ENCODE measurements around the gene TEX51.

Gene TEX51

GRCh38 chr2:126879348-126880298 is 19.1 kb upstream of the TEX51 start:
- no peaks in the 10 kb centered on the region for H3K9me3 ChIP-seq (ENCODE audit: control insufficient read depth, insufficient read depth, low read length)
- no peak overlapping the region for H3K9ac ChIP-seq (ENCODE audit: low read depth, low read length)
- H3K27me3 ChIP-seq (ENCODE audit: control insufficient read depth, insufficient read depth, low read length), result no peaks in the 10 kb centered on the region
- H3K4me1 ChIP-seq (ENCODE audit: control insufficient read depth, insufficient read depth, low read length), result no peaks in the 10 kb centered on the region
- H3K36me3 ChIP-seq (ENCODE audit: control insufficient read depth, insufficient read depth, low read length), result no peaks in the 10 kb centered on the region
- H3K4me3 ChIP-seq (ENCODE audit: low read depth, low read length), result no peak overlapping the region

GRCh38 chr2:126880324-126880723 is 18.4 kb upstream of the TEX51 start:
- Histone ChIP-seq H3K4me1 (ENCODE audit: control insufficient read depth, insufficient read depth, low read length) (no peaks in the 10 kb centered on the region), H3K4me3 (ENCODE audit: low read depth, low read length) (no peak overlapping the region), H3K9me3 (ENCODE audit: control insufficient read depth, insufficient read depth, low read length) (no peaks in the 10 kb centered on the region), H3K9ac (ENCODE audit: low read depth, low read length) (no peak overlapping the region), H3K36me3 (ENCODE audit: control insufficient read depth, insufficient read depth, low read length) (no peaks in the 10 kb centered on the region), H3K27me3 (ENCODE audit: control insufficient read depth, insufficient read depth, low read length) (no peaks in the 10 kb centered on the region)

GRCh38 chr2:126880817-126881216 is 17.9 kb upstream of the TEX51 start:
- Histone ChIP-seq H3K36me3 (ENCODE audit: control insufficient read depth, insufficient read depth, low read length) (no peaks in the 10 kb centered on the region), H3K27me3 (ENCODE audit: control insufficient read depth, insufficient read depth, low read length) (no peaks in the 10 kb centered on the region), H3K4me3 (ENCODE audit: low read depth, low read length) (no peak overlapping the region), H3K9me3 (ENCODE audit: control insufficient read depth, insufficient read depth, low read length) (no peaks in the 10 kb centered on the region), H3K4me1 (ENCODE audit: control insufficient read depth, insufficient read depth, low read length) (no peaks in the 10 kb centered on the region), H3K9ac (ENCODE audit: low read depth, low read length) (no peak overlapping the region)

- Histone ChIP-seq H3K27me3 (ENCODE audit: control insufficient read depth, insufficient read depth, low read length) (no peaks in the 10 kb centered on the region), H3K9me3 (ENCODE audit: control insufficient read depth, insufficient read depth, low read length) (no peaks in the 10 kb centered on the region), H3K4me3 (ENCODE audit: low read depth, low read length) (no peak overlapping the region), H3K9ac (ENCODE audit: low read depth, low read length) (no peak overlapping the region), H3K36me3 (ENCODE audit: control insufficient read depth, insufficient read depth, low read length) (no peaks in the 10 kb centered on the region), H3K4me1 (ENCODE audit: control insufficient read depth, insufficient read depth, low read length) (no peaks in the 10 kb centered on the region)
These were observed 17.1 kb upstream of the TEX51 start for GRCh38 chr2:126881591-126881990.

- no peaks in the 10 kb centered on the region for H3K9me3 ChIP-seq (ENCODE audit: control insufficient read depth, insufficient read depth, low read length)
- no peaks in the 10 kb centered on the region for H3K36me3 ChIP-seq (ENCODE audit: control insufficient read depth, insufficient read depth, low read length)
- H3K4me3 ChIP-seq (ENCODE audit: low read depth, low read length), result no peak overlapping the region
- H3K9ac ChIP-seq (ENCODE audit: low read depth, low read length), result no peak overlapping the region
- no peaks in the 10 kb centered on the region for H3K4me1 ChIP-seq (ENCODE audit: control insufficient read depth, insufficient read depth, low read length)
- H3K27me3 ChIP-seq (ENCODE audit: control insufficient read depth, insufficient read depth, low read length), result peaks cover 5% of the 10 kb centered on the region
These were observed 16.5 kb upstream of the TEX51 start for GRCh38 chr2:126882181-126882580.

GRCh38 chr2:126882736-126883665 is 15.7 kb upstream of the TEX51 start:
- Histone ChIP-seq H3K9ac (ENCODE audit: low read depth, low read length) (no peak overlapping the region), H3K9me3 (ENCODE audit: control insufficient read depth, insufficient read depth, low read length) (no peaks in the 10 kb centered on the region), H3K4me3 (ENCODE audit: low read depth, low read length) (no peak overlapping the region), H3K27me3 (ENCODE audit: control insufficient read depth, insufficient read depth, low read length) (peaks cover 6% of the 10 kb centered on the region), H3K4me1 (ENCODE audit: control insufficient read depth, insufficient read depth, low read length) (no peaks in the 10 kb centered on the region), H3K36me3 (ENCODE audit: control insufficient read depth, insufficient read depth, low read length) (no peaks in the 10 kb centered on the region)

- Histone ChIP-seq H3K4me1 (ENCODE audit: control insufficient read depth, insufficient read depth, low read length) (no peaks in the 10 kb centered on the region), H3K9me3 (ENCODE audit: control insufficient read depth, insufficient read depth, low read length) (no peaks in the 10 kb centered on the region), H3K27me3 (ENCODE audit: control insufficient read depth, insufficient read depth, low read length) (peaks cover 6% of the 10 kb centered on the region), H3K36me3 (ENCODE audit: control insufficient read depth, insufficient read depth, low read length) (no peaks in the 10 kb centered on the region), H3K9ac (ENCODE audit: low read depth, low read length) (no peak overlapping the region), H3K4me3 (ENCODE audit: low read depth, low read length) (no peak overlapping the region)
These were observed 15.0 kb upstream of the TEX51 start for GRCh38 chr2:126883666-126884040.

GRCh38 chr2:126884861-126885750 is 13.6 kb upstream of the TEX51 start:
- H3K4me1 ChIP-seq (ENCODE audit: control insufficient read depth, insufficient read depth, low read length), result no peaks in the 10 kb centered on the region
- H3K4me3 ChIP-seq (ENCODE audit: low read depth, low read length), result no peak overlapping the region
- no peaks in the 10 kb centered on the region for H3K36me3 ChIP-seq (ENCODE audit: control insufficient read depth, insufficient read depth, low read length)
- no peak overlapping the region for H3K9ac ChIP-seq (ENCODE audit: low read depth, low read length)
- no peaks in the 10 kb centered on the region for H3K9me3 ChIP-seq (ENCODE audit: control insufficient read depth, insufficient read depth, low read length)
- H3K27me3 ChIP-seq (ENCODE audit: control insufficient read depth, insufficient read depth, low read length), result peaks cover 6% of the 10 kb centered on the region

GRCh38 chr2:126885751-126886210 is 12.9 kb upstream of the TEX51 start:
- Histone ChIP-seq H3K4me3 (ENCODE audit: low read depth, low read length) (peak overlapping the region; percentile 49), H3K36me3 (ENCODE audit: control insufficient read depth, insufficient read depth, low read length) (no peaks in the 10 kb centered on the region), H3K9me3 (ENCODE audit: control insufficient read depth, insufficient read depth, low read length) (no peaks in the 10 kb centered on the region), H3K4me1 (ENCODE audit: control insufficient read depth, insufficient read depth, low read length) (no peaks in the 10 kb centered on the region), H3K27me3 (ENCODE audit: control insufficient read depth, insufficient read depth, low read length) (peaks cover 6% of the 10 kb centered on the region), H3K9ac (ENCODE audit: low read depth, low read length) (no peak overlapping the region)

- no peaks in the 10 kb centered on the region for H3K4me1 ChIP-seq (ENCODE audit: control insufficient read depth, insufficient read depth, low read length)
- H3K27me3 ChIP-seq (ENCODE audit: control insufficient read depth, insufficient read depth, low read length), result peaks cover 6% of the 10 kb centered on the region
- H3K9ac ChIP-seq (ENCODE audit: low read depth, low read length), result no peak overlapping the region
- H3K36me3 ChIP-seq (ENCODE audit: control insufficient read depth, insufficient read depth, low read length), result no peaks in the 10 kb centered on the region
- no peaks in the 10 kb centered on the region for H3K9me3 ChIP-seq (ENCODE audit: control insufficient read depth, insufficient read depth, low read length)
- peak overlapping the region; percentile 49 for H3K4me3 ChIP-seq (ENCODE audit: low read depth, low read length)
These were observed 12.3 kb upstream of the TEX51 start for GRCh38 chr2:126886211-126886915.
